HEK293 (cell line): ENCODE measurements around the gene TRAP1.

Source experiments
- CTCF ChIA-PET: fragments of 350-600 bp; formaldehyde crosslinking; extraction: SDS; loops from one replicate; lab custom pipeline; 2021; ENCODE audit warnings: antibody characterized with exemption; lab: Yijun Ruan, JAX
- POLR2A ChIA-PET: fragments of 300-600 bp; formaldehyde crosslinking; extraction: SDS; loops from one replicate; lab custom pipeline; 2020; ENCODE audit warnings: antibody characterized with exemption, inconsistent platforms; lab: Yijun Ruan, JAX
- H3K27ac ChIP-seq: fragments of 200-500 bp; sonication (Bioruptor generic); 2 replicates; pipeline ENCODE4 v1.5.1; 2014; ENCODE audit warnings: low read depth, low read length, control low read depth, inconsistent platforms; ENCODE audit errors: extremely low read depth
- H3K36me3 ChIP-seq, 2 experiments: fragments of 200-500 bp in 1 of 2; sonication (Bioruptor generic) in 1 of 2; 1 replicate in 1 of 2; 2 replicates in 1 of 2; pipeline ENCODE4 v1.5.1; 2014 to 2017; ENCODE audit warnings: inconsistent platforms in 2 of 2, low read length in 2 of 2; ENCODE audit not compliant: control insufficient read depth in 2 of 2, insufficient read depth in 1 of 2
- H3K4me1 ChIP-seq: fragments of 200-500 bp; sonication (Bioruptor generic); 2 replicates; pipeline ENCODE4 v1.5.1; 2014; ENCODE audit warnings: mild to moderate bottlenecking, low read length, inconsistent platforms; ENCODE audit not compliant: control insufficient read depth, insufficient read depth
- H3K4me3 ChIP-seq: 2 replicates; pipeline ENCODE4 v1.5.1; 2011; ENCODE audit warnings: low read depth, mild to moderate bottlenecking, control low read depth, low read length, moderate library complexity
- H3K9me3 ChIP-seq: fragments of 200-500 bp; sonication (Bioruptor generic); 2 replicates; pipeline ENCODE4 v1.5.1; 2014; ENCODE audit warnings: low read depth, low read length, inconsistent platforms; ENCODE audit not compliant: control insufficient read depth, insufficient read depth
- MZF1 ChIP-seq: fragments of 450-650 bp; formaldehyde crosslinking; IDR thresholded peaks from 2 replicates; pipeline ENCODE4 v1.5.1; 2017; ENCODE audit warnings: missing biosample characterization, missing genetic modification characterization, borderline replicate concordance
- PRDM10 ChIP-seq: fragments of 450-650 bp; formaldehyde crosslinking; IDR thresholded peaks from 2 replicates; pipeline ENCODE4 v1.5.1; 2016; ENCODE audit warnings: missing biosample characterization, missing genetic modification characterization
- PRDM2 ChIP-seq: fragments of 450-650 bp; formaldehyde crosslinking; IDR thresholded peaks from 2 replicates; pipeline ENCODE4 v1.5.1; 2016; ENCODE audit warnings: missing biosample characterization, missing genetic modification characterization, borderline replicate concordance
- SALL2 ChIP-seq: fragments of 450-650 bp; formaldehyde crosslinking; IDR thresholded peaks from 2 replicates; pipeline ENCODE4 v1.5.0; 2017; ENCODE audit warnings: missing biosample characterization, mild to moderate bottlenecking, missing genetic modification characterization, borderline replicate concordance
- WT1 ChIP-seq: fragments of 450-650 bp; formaldehyde crosslinking; IDR thresholded peaks from 2 replicates; pipeline ENCODE4 v1.5.1; 2016; ENCODE audit warnings: missing biosample characterization, missing genetic modification characterization
- ZBTB20 ChIP-seq: fragments of 450-650 bp; formaldehyde crosslinking; IDR thresholded peaks from 2 replicates; pipeline ENCODE4 v1.5.1; 2016; ENCODE audit warnings: missing biosample characterization, missing genetic modification characterization
- ZFP3 ChIP-seq: fragments of 450-650 bp; formaldehyde crosslinking; IDR thresholded peaks from 2 replicates; pipeline ENCODE4 v1.5.1; 2016; ENCODE audit warnings: low read depth, missing biosample characterization, missing genetic modification characterization
- ZNF132 ChIP-seq: fragments of 450-650 bp; formaldehyde crosslinking; IDR thresholded peaks from 2 replicates; pipeline ENCODE4 v1.5.1; 2017; ENCODE audit warnings: missing biosample characterization, missing genetic modification characterization, borderline replicate concordance
- ZNF146 ChIP-seq: fragments of 450-650 bp; formaldehyde crosslinking; IDR thresholded peaks from 2 replicates; pipeline ENCODE4 v1.5.1; 2016; ENCODE audit warnings: missing biosample characterization, missing genetic modification characterization
- ZNF19 ChIP-seq: fragments of 450-650 bp; formaldehyde crosslinking; IDR thresholded peaks from 2 replicates; pipeline ENCODE4; 2016; ENCODE audit warnings: missing biosample characterization, missing genetic modification characterization, low read depth
- ZNF202 ChIP-seq: fragments of 450-650 bp; formaldehyde crosslinking; IDR thresholded peaks from 2 replicates; pipeline ENCODE4 v1.5.1; 2016; ENCODE audit warnings: missing biosample characterization, missing genetic modification characterization, borderline replicate concordance
- ZNF311 ChIP-seq: fragments of 450-650 bp; formaldehyde crosslinking; IDR thresholded peaks from 2 replicates; pipeline ENCODE4 v1.5.1; 2017; ENCODE audit warnings: missing biosample characterization, missing genetic modification characterization, borderline replicate concordance
- ZNF366 ChIP-seq: fragments of 450-650 bp; formaldehyde crosslinking; conservative IDR thresholded peaks from 2 replicates; pipeline ENCODE4 v1.5.1; 2016; ENCODE audit warnings: missing biosample characterization, missing genetic modification characterization
- ZNF391 ChIP-seq: fragments of 450-650 bp; formaldehyde crosslinking; IDR thresholded peaks from 2 replicates; pipeline ENCODE4 v1.5.1; 2016; ENCODE audit warnings: low read depth, missing biosample characterization, missing genetic modification characterization, borderline replicate concordance
- ZNF560 ChIP-seq: fragments of 450-650 bp; formaldehyde crosslinking; IDR thresholded peaks from 2 replicates; pipeline ENCODE4 v1.5.1; 2017; ENCODE audit warnings: missing biosample characterization, missing genetic modification characterization, borderline replicate concordance
- ZNF580 ChIP-seq: fragments of 450-650 bp; formaldehyde crosslinking; IDR thresholded peaks from 2 replicates; pipeline ENCODE4 v1.5.1; 2016; ENCODE audit warnings: missing biosample characterization, missing genetic modification characterization
- ZNF621 ChIP-seq: fragments of 450-650 bp; formaldehyde crosslinking; IDR thresholded peaks from 2 replicates; pipeline ENCODE4 v1.5.1; 2017; ENCODE audit warnings: missing biosample characterization, missing genetic modification characterization
- ZNF639 ChIP-seq: fragments of 450-650 bp; formaldehyde crosslinking; IDR thresholded peaks from 2 replicates; pipeline ENCODE4 v1.5.1; 2016; ENCODE audit warnings: missing biosample characterization, missing genetic modification characterization
- ZNF76 ChIP-seq: fragments of 450-650 bp; formaldehyde crosslinking; IDR thresholded peaks from 2 replicates; pipeline ENCODE4; 2016; ENCODE audit warnings: low read depth, missing biosample characterization, missing genetic modification characterization, borderline replicate concordance

The TRAP1 gene

GRCh38 chr16:3722508-3722907, 5.2 kb upstream of the TRAP1 start:
- Histone ChIP-seq H3K4me1 (no peaks in the 10 kb centered on the region), H3K27ac (no peak overlapping the region)
- peak; percentile 95 for TF ChIP-seq ZNF146 (tag by site-specific recombination)
- TF ChIP-seq PRDM10 (tag by site-specific recombination) = no peak
- TF ChIP-seq ZNF560 (tag by site-specific recombination) = no peak
- TF ChIP-seq, all 188 proteins: peak for 1
- ChIA-PET CTCF (no interaction called here), POLR2A (no interaction called here)
- Histone ChIP-seq H3K36me3 (peaks cover 0 to 6% of the 10 kb centered on the region in 2 experiments; a peak in 1 of 3 replicates), H3K9me3 (no peaks in the 10 kb centered on the region), H3K4me3 (no peak overlapping the region)

- Histone ChIP-seq H3K9me3 (no peaks in the 10 kb centered on the region), H3K27ac (no peak overlapping the region), H3K4me1 (no peaks in the 10 kb centered on the region), H3K4me3 (no peak overlapping the region), H3K36me3 (no peaks in the 10 kb centered on the region; a peak in 1 of 3 replicates)
- no peak for TF ChIP-seq ZNF391
- no peak for TF ChIP-seq ZNF202
- no peak for TF ChIP-seq ZNF621 (tag by site-specific recombination)
- no peak for TF ChIP-seq ZFP3 (tag by site-specific recombination)
- no peak for TF ChIP-seq ZNF311 (tag by site-specific recombination)
- no peak for TF ChIP-seq MZF1
- TF ChIP-seq ZNF366 = no peak
- TF ChIP-seq ZNF132 = no peak
- no peak for TF ChIP-seq ZNF580
- TF ChIP-seq ZNF19 = no peak
- TF ChIP-seq ZBTB20 = no peak
- no peak for TF ChIP-seq PRDM2 (tag by site-specific recombination)
- no peak for TF ChIP-seq WT1 (tag by site-specific recombination)
- no peak for TF ChIP-seq ZNF639 (tag by site-specific recombination)
- no peak for TF ChIP-seq SALL2
- TF ChIP-seq ZNF76 (tag by site-specific recombination) = no peak
- ChIA-PET POLR2A (no interaction called here), CTCF (no interaction called here)
These were observed 3.1 kb upstream of the TRAP1 start for GRCh38 chr16:3720418-3720817.
